HG02642 (cell line): ENCODE data around the gene FGD3.
"Not testable (repeated sequence)": the region's sequence is repeated elsewhere in the genome, so short reads cannot be mapped to it uniquely, and the experiment has no call there.

Experiments
- ATAC-seq: cut with Tn5 transposase; IDR thresholded peaks from one replicate; pipeline ENCODE4 v1.9.1; 2021; ENCODE audit warnings: mild to moderate bottlenecking; ENCODE audit not compliant: unreplicated experiment, poor library complexity

The FGD3 gene

GRCh38 chr9:92947268-92948037 is at the start of gene FGD3:
FGD3 (plus strand) TSS chr9:92947523; CDS start chr9:92976257, 28,734 bp downstream.
- no peak for ATAC-seq

GRCh38 chr9:92905137-92905536 is 42.2 kb upstream of the FGD3 start:
- ATAC-seq, result not testable (repeated sequence)

GRCh38 chr9:92911511-92912475 is 35.5 kb upstream of the FGD3 start:
- no peak for ATAC-seq

- no peak for ATAC-seq
Measured at GRCh38 chr9:92917176-92917800, 30.0 kb upstream of the FGD3 start.

GRCh38 chr9:92920437-92920836 is 26.9 kb upstream of the FGD3 start:
- no peak for ATAC-seq

GRCh38 chr9:92931606-92932005 is 15.7 kb upstream of the FGD3 start:
- no peak for ATAC-seq

- ATAC-seq, result no peak
Measured at GRCh38 chr9:92934321-92934720, 13.0 kb upstream of the FGD3 start.

GRCh38 chr9:92938025-92938424 is 9.3 kb upstream of the FGD3 start:
- ATAC-seq, result no peak

- ATAC-seq, result no peak
Measured at GRCh38 chr9:92941861-92942260, 5.5 kb upstream of the FGD3 start.

GRCh38 chr9:92942688-92943616 is 4.4 kb upstream of the FGD3 start:
- ATAC-seq, result no peak

- ATAC-seq, result no peak
Measured at GRCh38 chr9:92944921-92945320, 2.4 kb upstream of the FGD3 start.

- ATAC-seq, result no peak
Measured at GRCh38 chr9:92945796-92946195, 1.5 kb upstream of the FGD3 start.

- no peak for ATAC-seq
Measured at GRCh38 chr9:92948038-92948534, 763 bp downstream of the FGD3 start.

GRCh38 chr9:92948632-92949031 is 1.3 kb downstream of the FGD3 start:
- ATAC-seq, result no peak

- ATAC-seq, result no peak
Measured at GRCh38 chr9:92949266-92949982, 2.1 kb downstream of the FGD3 start.

- ATAC-seq, result no peak
Measured at GRCh38 chr9:92950359-92950955, 3.1 kb downstream of the FGD3 start.

GRCh38 chr9:92952906-92953610 is 5.7 kb downstream of the FGD3 start:
- ATAC-seq, result no peak
